Right cardiac atrium (tissue), 5 donors: ENCODE data around the gene CNIH3. TPM values are rescaled to one million over a fixed set of nuclear protein-coding genes. Genes with fewer than 3 reads are reported as not detected.

Source experiments
- ATAC-seq, 2 donors: fragments of 200-7000 bp; cut with Tn5 transposase; one replicate each; pipeline versions ENCODE4 v1.8.0 to v1.9.1; 2020; ENCODE audit warnings: moderate library complexity in 2 of 2, mild to moderate bottlenecking in 1 of 2
- DNase-seq, 3 donors: peaks; one replicate each; pipeline ENCODE4 v3.0.0-alpha.2; 2020
- H3K27ac ChIP-seq: one replicate; pipeline ENCODE4 v1.5.1; 2013; ENCODE audit warnings: mild to moderate bottlenecking, low read length, control low read depth, moderate library complexity
- H3K27me3 ChIP-seq: one replicate; pipeline ENCODE4 v1.6.1; 2013; ENCODE audit not compliant: control insufficient read depth, insufficient read depth
- H3K4me1 ChIP-seq: one replicate; pipeline ENCODE4 v1.6.1; 2013; ENCODE audit warnings: low read length; ENCODE audit not compliant: control insufficient read depth, insufficient read depth
- H3K4me3 ChIP-seq: one replicate; pipeline ENCODE4 v1.5.1; 2013; ENCODE audit warnings: low read length, control low read depth
- H3K9me3 ChIP-seq: one replicate; pipeline ENCODE4 v1.6.1; 2013; ENCODE audit warnings: low read length; ENCODE audit not compliant: control insufficient read depth
- WGBS: extraction: QIAGEN DNeasy Blood & Tissue Kit; methylation state at CpG from one replicate; pipeline ENCODE4 v1.1.7; 2013; 5-methylcytosine and 5-hydroxymethylcytosine counted together
- intact Hi-C, 4 donors: fragments of 100-400 bp; cut with DNase I; formaldehyde crosslinking; loops; one replicate each; pipeline versions ENCODE4 v1.11.0 to v1.14.0; 2022 to 2023
- polyA plus RNA-seq: library from polyadenylated mRNA; stranded (reverse); fragments of 200-250 nt; gene quantifications from one replicate; pipeline ENCODE4 v1.2.3, GENCODE V29; 2013
- total RNA-seq, 4 donors: library from RNA; stranded (reverse); fragmentation: NEBNext Ultra II Directional; extraction: Animal tissue kit (Norgen Biotek cat#: 25700); gene quantifications; one replicate each; pipeline ENCODE4 v1.2.1, GENCODE V29; 2021
- donor health status: healthy with polysubstance abuse.
- donor health status: DM: no; HTN: yes; CAD: no.
- donor health status: DM: no; HTN: no; CAD: no.
- donor health status: DM: no; HTN: yes; CAD: no; lungs with severe emphysema.
- donor health status: DM: yes; HTN: yes; CAD: no.

Gene CNIH3
- total and polyA plus RNA-seq, 5 donors, result 0.66 to 2.3 (median 1.3) TPM

- no peak for ATAC-seq
- DNase-seq, result no peak
- no peaks in the 10 kb centered on the region for H3K27me3 ChIP-seq
- H3K4me3 ChIP-seq, result no peak overlapping the region
- 82% methylated on average over 4 of the region's 4 CpGs for WGBS
- no peak overlapping the region for H3K27ac ChIP-seq
- no peaks in the 10 kb centered on the region for H3K4me1 ChIP-seq
- intact Hi-C loops, result no loop called here
- no peaks in the 10 kb centered on the region for H3K9me3 ChIP-seq
Observed at GRCh38 chr1:224629965-224630364, 13.8 kb downstream of the CNIH3 start.

- H3K27me3 ChIP-seq, result no peaks in the 10 kb centered on the region
- H3K9me3 ChIP-seq, result no peaks in the 10 kb centered on the region
- no peaks in the 10 kb centered on the region for H3K4me1 ChIP-seq
- H3K27ac ChIP-seq, result no peak overlapping the region
- DNase-seq, result no peak
- 39% methylated on average over 6 of the region's 6 CpGs for WGBS
- no peak overlapping the region for H3K4me3 ChIP-seq
- intact Hi-C loops, result no loop called here
- ATAC-seq, result no peak
Observed at GRCh38 chr1:224631462-224632115, 15.5 kb downstream of the CNIH3 start.

GRCh38 chr1:224632381-224632871 lies 16.3 kb downstream of the CNIH3 start:
- H3K9me3 ChIP-seq, result no peaks in the 10 kb centered on the region
- H3K4me3 ChIP-seq, result no peak overlapping the region
- no peak for DNase-seq
- no peak overlapping the region for H3K27ac ChIP-seq
- no peaks in the 10 kb centered on the region for H3K4me1 ChIP-seq
- H3K27me3 ChIP-seq, result no peaks in the 10 kb centered on the region
- 63% methylated on average over 5 of the region's 5 CpGs for WGBS
- intact Hi-C loops, result no loop called here
- ATAC-seq, result peak; percentile 19 to 42

DNA sequence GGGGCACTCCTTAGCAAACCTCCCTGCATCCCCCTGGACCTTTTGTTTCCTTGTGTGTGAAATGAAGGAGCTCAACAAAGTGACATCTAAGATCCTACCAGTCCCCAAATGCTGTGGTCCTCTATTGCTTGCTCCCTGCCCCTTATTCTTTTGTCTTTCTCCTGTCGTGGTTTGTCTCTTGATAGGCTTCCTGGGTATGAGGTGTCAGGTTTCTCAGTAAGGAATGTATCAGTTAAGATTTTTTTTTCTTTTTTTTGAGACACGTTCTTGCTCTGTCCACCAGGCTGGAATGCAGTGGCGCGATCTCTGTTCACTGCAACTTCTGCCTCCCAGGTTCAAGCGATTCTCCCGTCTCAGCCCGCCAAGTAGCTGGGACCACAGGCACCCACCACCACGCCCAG lies 16.8 kb downstream of the CNIH3 start:
- WGBS, result 82% methylated on average over 8 of the region's 8 CpGs
- DNase-seq, result no peak
- Histone ChIP-seq H3K4me1 (no peaks in the 10 kb centered on the region), H3K9me3 (no peaks in the 10 kb centered on the region), H3K27me3 (no peaks in the 10 kb centered on the region), H3K4me3 (no peak overlapping the region), H3K27ac (no peak overlapping the region)
- ATAC-seq, result no peak
- intact Hi-C loops, result no loop called here

DNA sequence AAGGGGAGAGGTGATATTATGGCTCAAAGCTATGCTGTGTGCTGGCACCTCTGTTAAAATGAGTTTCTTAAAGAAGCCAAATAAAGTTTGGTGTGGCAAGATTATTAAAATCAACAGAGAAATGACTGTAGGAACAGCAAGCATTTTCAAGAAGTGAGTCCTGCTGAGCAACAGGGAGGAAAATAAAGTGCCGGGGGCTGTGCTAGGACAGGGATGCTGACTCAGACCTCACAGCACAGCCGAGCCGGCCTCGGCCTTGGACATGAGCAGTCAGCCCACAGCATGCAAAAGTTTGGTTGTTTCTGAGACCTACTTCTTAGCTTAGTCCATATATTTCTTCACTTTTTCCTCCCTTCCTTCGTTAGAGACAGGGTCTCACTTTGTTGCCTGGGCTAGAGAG lies 19.2 kb downstream of the CNIH3 start:
- ATAC-seq, result no peak
- WGBS, result 88% methylated on average over 5 of the region's 5 CpGs

DNA sequence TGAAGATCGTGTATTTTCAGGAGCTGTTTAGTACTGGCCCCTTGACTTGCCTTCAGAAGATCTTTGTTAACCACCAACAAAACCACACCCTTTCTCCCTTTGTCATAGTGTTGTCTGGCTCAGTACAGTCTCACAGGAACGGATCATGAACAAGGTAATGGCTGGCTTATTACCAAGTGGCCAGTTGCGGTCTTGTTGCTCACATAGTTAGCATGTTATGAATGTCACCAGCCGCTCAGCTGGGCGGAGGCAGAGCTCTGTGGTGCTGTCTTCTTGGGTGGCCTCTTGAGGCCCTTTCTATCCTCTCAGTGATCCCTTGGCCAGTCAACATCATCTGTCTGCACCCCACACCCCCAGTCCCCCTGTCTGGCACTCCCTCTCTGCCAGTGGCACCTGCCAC lies 21.4 kb downstream of the CNIH3 start:
- Histone ChIP-seq H3K9me3 (no peaks in the 10 kb centered on the region), H3K27me3 (no peaks in the 10 kb centered on the region), H3K4me3 (no peak overlapping the region), H3K27ac (no peak overlapping the region), H3K4me1 (no peaks in the 10 kb centered on the region)
- WGBS, result 85% methylated on average over 5 of the region's 5 CpGs
- intact Hi-C loops, result no loop called here
- ATAC-seq, result no peak
- DNase-seq, result no peak

More for the DNA sequence above, 19.2 kb downstream of the CNIH3 start:
- Histone ChIP-seq H3K27ac (no peak overlapping the region), H3K9me3 (no peaks in the 10 kb centered on the region), H3K4me3 (no peak overlapping the region), H3K27me3 (no peaks in the 10 kb centered on the region), H3K4me1 (no peaks in the 10 kb centered on the region)
- intact Hi-C loops, result no loop called here
- DNase-seq, result no peak

DNA sequence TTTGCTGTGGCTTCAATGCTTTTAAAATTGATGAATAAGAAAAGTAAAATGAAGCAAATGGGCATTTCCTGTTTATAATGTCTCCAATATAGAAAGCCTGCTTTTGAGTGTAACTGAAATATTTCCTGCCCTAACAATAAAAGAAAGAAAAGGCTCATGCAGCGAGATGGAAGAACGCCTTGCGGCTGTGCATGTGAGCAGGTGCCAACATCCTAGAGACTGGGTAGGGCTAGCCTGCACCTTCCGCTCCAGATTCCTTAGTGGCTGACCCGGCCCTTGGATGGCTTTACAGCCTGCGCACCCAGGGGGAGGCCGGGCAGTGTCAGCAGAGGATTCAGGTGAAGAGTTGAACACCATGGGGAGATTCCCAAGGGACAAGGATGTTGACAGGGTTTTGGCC lies 21.8 kb downstream of the CNIH3 start:
- no peak for DNase-seq
- Histone ChIP-seq H3K4me3 (no peak overlapping the region), H3K4me1 (no peaks in the 10 kb centered on the region), H3K27me3 (no peaks in the 10 kb centered on the region), H3K27ac (no peak overlapping the region), H3K9me3 (no peaks in the 10 kb centered on the region)
- no peak for ATAC-seq
- WGBS, result 82% methylated on average over 7 of the region's 7 CpGs
- intact Hi-C loops, result no loop called here

- Histone ChIP-seq H3K27ac (no peak overlapping the region), H3K4me1 (no peaks in the 10 kb centered on the region), H3K9me3 (no peaks in the 10 kb centered on the region), H3K27me3 (no peaks in the 10 kb centered on the region), H3K4me3 (no peak overlapping the region)
- ATAC-seq (no peak), DNase-seq (no peak)
- intact Hi-C loops, result no loop called here
- WGBS, result 70% methylated on average over 5 of the region's 5 CpGs
Observed at GRCh38 chr1:224639426-224639975, 23.4 kb downstream of the CNIH3 start.

DNA sequence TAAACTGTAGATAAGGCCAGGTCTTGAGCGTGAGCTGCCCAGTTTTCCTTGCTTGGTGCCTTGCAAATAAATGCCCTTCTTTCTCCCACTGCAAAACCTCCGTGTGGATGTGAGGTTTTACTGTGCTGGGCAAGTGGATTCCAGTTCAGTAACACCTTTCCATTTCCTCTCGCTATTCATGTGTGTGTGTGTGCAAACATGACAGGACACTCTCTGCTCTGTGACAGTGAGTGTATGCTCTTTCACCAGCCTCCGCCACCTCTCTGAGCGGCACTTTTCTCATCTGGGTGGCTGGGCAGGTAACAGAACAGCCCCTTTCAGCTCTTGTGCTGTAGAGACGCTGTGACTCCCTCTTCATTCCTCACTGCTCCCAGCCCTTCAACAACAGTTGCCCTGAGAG lies 23.9 kb downstream of the CNIH3 start:
- intact Hi-C loops, result loop anchor here (5.0 to 10.0 kb wide), 4 partner anchors 75 to 215 kb away; no protein-coding TSS in a partner anchor
- 79% methylated on average over 6 of the region's 6 CpGs for WGBS
- H3K4me3 ChIP-seq, result no peak overlapping the region
- no peak for ATAC-seq
- H3K27me3 ChIP-seq, result no peaks in the 10 kb centered on the region
- no peak overlapping the region for H3K27ac ChIP-seq
- no peak for DNase-seq
- H3K9me3 ChIP-seq, result no peaks in the 10 kb centered on the region
- H3K4me1 ChIP-seq, result no peaks in the 10 kb centered on the region

DNA sequence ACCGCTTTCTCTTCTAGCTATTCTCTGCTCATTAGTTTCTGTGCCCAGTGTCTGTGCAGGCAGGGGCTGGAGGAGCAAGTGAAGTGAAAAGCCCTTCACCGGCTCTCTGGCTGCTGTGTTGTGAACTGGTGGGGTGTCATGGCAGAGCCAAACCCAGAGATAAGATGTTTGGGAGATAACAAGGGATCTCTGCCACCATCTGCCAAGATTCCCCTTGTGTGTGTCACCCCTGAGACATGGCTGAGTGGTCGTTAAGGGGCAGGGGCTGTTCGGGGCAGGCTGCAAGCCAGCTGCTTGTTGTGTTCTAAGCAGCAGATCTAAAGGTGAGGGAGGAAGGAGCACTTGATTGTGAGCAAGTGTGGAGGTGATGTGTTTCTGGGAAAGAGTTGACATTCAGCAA lies 24.5 kb downstream of the CNIH3 start:
- WGBS, result 52% methylated on average over 4 of the region's 4 CpGs
- H3K27me3 ChIP-seq, result no peaks in the 10 kb centered on the region
- intact Hi-C loops, result loop anchor here (5.0 to 10.0 kb wide), 4 partner anchors 74 to 214 kb away; no protein-coding TSS in a partner anchor
- ATAC-seq (no peak), DNase-seq (no peak)
- H3K4me1 ChIP-seq, result no peaks in the 10 kb centered on the region
- no peak overlapping the region for H3K4me3 ChIP-seq
- H3K9me3 ChIP-seq, result no peaks in the 10 kb centered on the region
- no peak overlapping the region for H3K27ac ChIP-seq

DNA sequence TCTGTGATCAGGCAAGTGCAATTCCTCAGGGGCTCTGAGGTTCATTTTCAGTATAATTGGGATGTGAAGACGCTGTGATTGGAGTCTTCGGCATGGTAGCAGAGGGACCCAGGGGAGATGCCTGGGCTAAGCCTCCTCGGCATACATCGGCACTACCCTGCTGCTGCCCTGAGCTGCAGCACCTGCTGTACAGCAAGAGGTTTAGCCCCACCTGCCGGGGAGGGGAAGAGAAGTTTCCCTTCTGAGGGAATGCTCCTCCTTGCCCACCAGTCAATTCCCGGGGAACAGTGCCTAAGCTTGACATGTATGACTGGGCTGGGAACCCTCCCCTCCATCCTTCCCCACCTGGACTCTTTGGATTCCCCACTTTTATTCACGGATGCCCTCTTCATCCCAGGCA lies 24.9 kb downstream of the CNIH3 start:
- no peak overlapping the region for H3K27ac ChIP-seq
- H3K27me3 ChIP-seq, result no peaks in the 10 kb centered on the region
- 78% methylated on average over 7 of the region's 7 CpGs for WGBS
- H3K4me1 ChIP-seq, result no peaks in the 10 kb centered on the region
- no peak overlapping the region for H3K4me3 ChIP-seq
- intact Hi-C loops, result loop anchor here (5.0 to 10.0 kb wide), 4 partner anchors 74 to 214 kb away; no protein-coding TSS in a partner anchor
- no peaks in the 10 kb centered on the region for H3K9me3 ChIP-seq
- ATAC-seq (peak in 1 of 2 donors; percentile 32), DNase-seq (no peak)
